PC-3 (cell line): ENCODE measurements around the gene TROAP. TPM values are rescaled to one million over a fixed set of nuclear protein-coding genes. Genes with fewer than 3 reads are reported as not detected.

Experiments
- ATAC-seq: fragments of 200-7000 bp; cut with Tn5 transposase; 2 replicates; pipeline ENCODE4 v1.9.1; 2020; ENCODE audit warnings: mild to moderate bottlenecking, moderate library complexity
- BruUV-seq: library from RNA; stranded (reverse); fragments of 400-500 nt; replicated peaks from 2 replicates; lab custom pipeline; 2021; lab: Mats Ljungman, UMichigan
- CTCF ChIA-PET: fragments of 300-600 bp; sonication (Branson Sonifier 250); formaldehyde crosslinking; loops from one replicate; lab custom pipeline; 2022; ENCODE audit warnings: antibody characterized with exemption; lab: Charles Lee
- POLR2A ChIA-PET: fragments of 300-600 bp; sonication (Branson Sonifier 250); formaldehyde crosslinking; loops from one replicate; lab custom pipeline; 2022; ENCODE audit warnings: antibody characterized with exemption; ENCODE audit not compliant: unreplicated experiment; lab: Charles Lee
- DNase-seq: peaks from one replicate; pipeline ENCODE4 v3.0.0-alpha.2; 2015
- H2AFZ ChIP-seq: fragments of 300-600 bp; sonication (generic); 2 replicates; pipeline ENCODE4 v1.6.0; 2016; ENCODE audit warnings: antibody characterized with exemption, low read length
- H3F3A ChIP-seq: fragments of 300-600 bp; sonication (generic); one replicate; pipeline ENCODE4 v1.6.0; 2017; ENCODE audit warnings: antibody characterized with exemption, low read length, control low read depth, mild to moderate bottlenecking; ENCODE audit not compliant: unreplicated experiment
- H3K27ac ChIP-seq: fragments of 300-600 bp; sonication (generic); 2 replicates; pipeline ENCODE4 v1.5.1; 2016; ENCODE audit warnings: mild to moderate bottlenecking, low read length
- H3K27me3 ChIP-seq: fragments of 300-600 bp; sonication (generic); 2 replicates; pipeline ENCODE4 v1.6.1; 2016; ENCODE audit warnings: low read length, mixed read lengths
- H3K36me3 ChIP-seq: fragments of 300-600 bp; sonication (generic); 2 replicates; pipeline ENCODE4 v1.6.1; 2016; ENCODE audit warnings: low read depth, mixed run types, low read length, mixed read lengths
- H3K4me1 ChIP-seq: fragments of 300-600 bp; sonication (generic); 2 replicates; pipeline ENCODE4 v1.5.1; 2016; ENCODE audit warnings: low read length; ENCODE audit not compliant: insufficient read depth
- H3K4me2 ChIP-seq: fragments of 300-600 bp; sonication (generic); 2 replicates; pipeline ENCODE4 v1.6.0; 2016; ENCODE audit warnings: low read length
- H3K4me3 ChIP-seq: fragments of 300-600 bp; sonication (generic); 2 replicates; pipeline ENCODE4 v1.5.1; 2016; ENCODE audit warnings: mild to moderate bottlenecking, low read length, mixed read lengths
- H3K79me2 ChIP-seq: fragments of 300-600 bp; sonication (generic); 2 replicates; pipeline ENCODE4 v1.6.1; 2017; ENCODE audit warnings: low read length, mixed read lengths
- H3K9ac ChIP-seq: fragments of 300-600 bp; sonication (generic); 2 replicates; pipeline ENCODE4 v1.6.0; 2016; ENCODE audit warnings: mild to moderate bottlenecking, low read length
- H3K9me2 ChIP-seq: fragments of 300-600 bp; sonication (generic); replicated peaks from 2 replicates; pipeline ENCODE4 v1.6.1; 2016; ENCODE audit warnings: mixed run types, low read length, mixed read lengths
- H3K9me3 ChIP-seq: fragments of 300-600 bp; sonication (generic); 2 replicates; pipeline ENCODE4 v1.6.1; 2016; ENCODE audit warnings: low read length, mixed read lengths
- H4K20me1 ChIP-seq: fragments of 300-600 bp; sonication (generic); 2 replicates; pipeline ENCODE4 v1.6.1; 2016; ENCODE audit warnings: low read length, mixed read lengths
- CTCF ChIP-seq: fragments of 300-600 bp; sonication (generic); conservative IDR thresholded peaks from 2 replicates; pipeline ENCODE4 v1.5.1; 2017; ENCODE audit warnings: antibody characterized with exemption, low read depth, mild to moderate bottlenecking, low read length
- EZH2 ChIP-seq: fragments of 300-600 bp; sonication (generic); IDR thresholded peaks from one replicate; pipeline ENCODE4 v1.6.1; 2017; ENCODE audit warnings: antibody characterized with exemption, mild to moderate bottlenecking, low read length; ENCODE audit not compliant: unreplicated experiment
- EZH2phosphoT487 ChIP-seq: fragments of 300-600 bp; sonication (generic); IDR thresholded peaks from 2 replicates; pipeline ENCODE4 v1.6.1; 2018; ENCODE audit warnings: mild to moderate bottlenecking, antibody characterized with exemption, low read length, borderline replicate concordance
- intact Hi-C: fragments of 100-400 bp; cut with micrococcal nuclease; formaldehyde crosslinking; loops from 2 replicates; pipeline ENCODE4 v1.9.0; 2023
- total RNA-seq: library from RNA; depleted of rRNA; stranded (reverse); fragments of >200 nt; gene quantifications from 2 replicates; pipeline ENCODE4 v1.2.3, GENCODE V29; 2014

The TROAP gene
- total RNA-seq, 1 experiment from 2014 or later: 103 TPM

GRCh38 chr12:49327368-49327767 lies 4.3 kb downstream of the TROAP start:
- Histone ChIP-seq H3K27ac (no peak overlapping the region), H4K20me1 (no peaks in the 10 kb centered on the region), H3K36me3 (peaks cover 28% of the 10 kb centered on the region), H3K9ac (no peak overlapping the region), H3K4me3 (no peak overlapping the region), H2AFZ (no peak overlapping the region), H3K79me2 (peaks cover 19% of the 10 kb centered on the region), H3F3A (no peaks in the 10 kb centered on the region), H3K27me3 (no peaks in the 10 kb centered on the region), H3K4me2 (no peak overlapping the region), H3K9me3 (no peaks in the 10 kb centered on the region), H3K4me1 (peaks cover 5% of the 10 kb centered on the region; the same call in 1 of the 2 replicates), H3K9me2 (no peaks in the 10 kb centered on the region)
- intact Hi-C loops: no loop called here
- POLR2A ChIA-PET: no interaction called here
- DNase-seq (no peak), ATAC-seq (no peak)
- no TSS peak for BruUV-seq
- no peak for TF ChIP-seq CTCF
- no peak for TF ChIP-seq EZH2phosphoT487
- no peak for TF ChIP-seq EZH2
- CTCF ChIA-PET: no interaction called here

GRCh38 chr12:49327887-49328286 lies 4.8 kb downstream of the TROAP start:
- Histone ChIP-seq H3K9ac (no peak overlapping the region), H3K27me3 (no peaks in the 10 kb centered on the region), H3K4me2 (no peak overlapping the region), H3F3A (no peaks in the 10 kb centered on the region), H3K4me1 (peaks cover 4% of the 10 kb centered on the region; the same call in 1 of the 2 replicates), H3K9me3 (no peaks in the 10 kb centered on the region), H4K20me1 (no peaks in the 10 kb centered on the region), H3K27ac (no peak overlapping the region), H2AFZ (no peak overlapping the region), H3K9me2 (no peaks in the 10 kb centered on the region), H3K36me3 (peaks cover 28% of the 10 kb centered on the region), H3K79me2 (peaks cover 19% of the 10 kb centered on the region), H3K4me3 (no peak overlapping the region)
- POLR2A ChIA-PET: no interaction called here
- DNase-seq (no peak), ATAC-seq (no peak)
- intact Hi-C loops: no loop called here
- CTCF ChIA-PET: no interaction called here
- BruUV-seq: no TSS peak
- TF ChIP-seq EZH2 (no peak), CTCF (no peak), EZH2phosphoT487 (no peak)

- TF ChIP-seq EZH2 (no peak), CTCF (no peak), EZH2phosphoT487 (no peak)
- Histone ChIP-seq H3F3A (no peaks in the 10 kb centered on the region), H3K4me1 (peaks cover 4% of the 10 kb centered on the region; the same call in 1 of the 2 replicates), H3K4me2 (no peak overlapping the region), H3K36me3 (peaks cover 28% of the 10 kb centered on the region), H3K4me3 (no peak overlapping the region), H3K9ac (no peak overlapping the region), H3K27ac (no peak overlapping the region), H2AFZ (no peak overlapping the region), H4K20me1 (no peaks in the 10 kb centered on the region), H3K27me3 (no peaks in the 10 kb centered on the region), H3K79me2 (peaks cover 12% of the 10 kb centered on the region), H3K9me3 (no peaks in the 10 kb centered on the region), H3K9me2 (no peaks in the 10 kb centered on the region)
- ChIA-PET CTCF (no interaction called here), POLR2A (no interaction called here)
- ATAC-seq: no peak
- intact Hi-C loops: no loop called here
- no TSS peak for BruUV-seq
- DNase-seq: no peak
These were observed 5.8 kb downstream of the TROAP start for GRCh38 chr12:49328816-49329215.
